OCI-LY1 (cell line): ENCODE data around the gene DOCK2.

ENCODE experiments used
- EZH2 ChIP-seq: fragments of 200-600 bp; sonication (generic), shearing (Covaris generic); IDR thresholded peaks from 2 replicates; pipeline ENCODE4 v1.8.0; 2017; ENCODE audit warnings: borderline replicate concordance, mixed run types, mild to moderate bottlenecking, antibody characterized with exemption, low read length, moderate library complexity, mixed read lengths
- TF ChIP-seq, protein P1 (sequence below): fragments of 200-600 bp; sonication (generic), shearing (Covaris generic); IDR thresholded peaks from 2 replicates; pipeline ENCODE4 v1.5.1; 2017; ENCODE audit warnings: mild to moderate bottlenecking, antibody characterized with exemption, low read length, moderate library complexity, mixed read lengths

DNA sequence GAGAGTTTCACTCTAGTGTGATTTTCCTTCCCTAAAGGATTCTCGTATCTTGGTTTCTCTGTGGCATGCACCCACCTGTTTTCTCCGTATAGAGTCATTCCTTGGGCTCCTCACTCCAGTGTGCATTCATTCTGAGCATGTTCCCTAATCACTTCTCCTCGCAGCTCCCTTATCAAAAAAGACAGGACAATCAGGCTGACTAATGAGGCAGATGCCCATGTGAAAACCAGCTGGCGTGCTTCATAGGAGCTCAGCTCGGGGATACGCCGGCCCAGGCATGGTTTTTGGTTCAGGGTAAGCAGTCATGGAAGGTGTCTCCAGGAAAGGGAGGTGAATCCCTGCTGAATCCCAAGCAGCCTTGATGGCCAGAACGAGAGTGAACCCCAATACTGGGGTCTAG lies 384.4 kb downstream of the DOCK2 start:
- TF ChIP-seq, protein P1, sequence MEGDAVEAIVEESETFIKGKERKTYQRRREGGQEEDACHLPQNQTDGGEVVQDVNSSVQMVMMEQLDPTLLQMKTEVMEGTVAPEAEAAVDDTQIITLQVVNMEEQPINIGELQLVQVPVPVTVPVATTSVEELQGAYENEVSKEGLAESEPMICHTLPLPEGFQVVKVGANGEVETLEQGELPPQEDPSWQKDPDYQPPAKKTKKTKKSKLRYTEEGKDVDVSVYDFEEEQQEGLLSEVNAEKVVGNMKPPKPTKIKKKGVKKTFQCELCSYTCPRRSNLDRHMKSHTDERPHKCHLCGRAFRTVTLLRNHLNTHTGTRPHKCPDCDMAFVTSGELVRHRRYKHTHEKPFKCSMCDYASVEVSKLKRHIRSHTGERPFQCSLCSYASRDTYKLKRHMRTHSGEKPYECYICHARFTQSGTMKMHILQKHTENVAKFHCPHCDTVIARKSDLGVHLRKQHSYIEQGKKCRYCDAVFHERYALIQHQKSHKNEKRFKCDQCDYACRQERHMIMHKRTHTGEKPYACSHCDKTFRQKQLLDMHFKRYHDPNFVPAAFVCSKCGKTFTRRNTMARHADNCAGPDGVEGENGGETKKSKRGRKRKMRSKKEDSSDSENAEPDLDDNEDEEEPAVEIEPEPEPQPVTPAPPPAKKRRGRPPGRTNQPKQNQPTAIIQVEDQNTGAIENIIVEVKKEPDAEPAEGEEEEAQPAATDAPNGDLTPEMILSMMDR, result no peak
- no peak for TF ChIP-seq EZH2
